ENCODE data around the gene PIEZO2. TPM values are rescaled to one million over a fixed set of nuclear protein-coding genes. Genes with fewer than 3 reads are reported as not detected.

Gene PIEZO2
- total RNA-seq, 1 donor from 2014 or later, result 5.3 TPM

GRCh38 chr18:11119959-11120587 is 29.3 kb downstream of the PIEZO2 start:
- peak; percentile 32 for FAIRE-seq
- H3K4me1 ChIP-seq (ENCODE audit: insufficient read depth, low read length), result no peaks in the 10 kb centered on the region
- H3K27ac ChIP-seq (ENCODE audit: low read depth, low read length), result no peak overlapping the region
- no peak overlapping the region for H2AFZ ChIP-seq (ENCODE audit: low read depth, low read length)
- no peaks in the 10 kb centered on the region for H3K36me3 ChIP-seq (ENCODE audit: insufficient read depth, low read length)
- Mint-ChIP-seq H3K4me3 (ENCODE audit: unreplicated experiment) (no peak overlapping the region), H3K9me3 (ENCODE audit: unreplicated experiment) (no peaks in the 10 kb centered on the region), H3K4me1 (ENCODE audit: low read depth, unreplicated experiment) (peaks cover 5% of the 10 kb centered on the region), H3K27me3 (ENCODE audit: low read depth, unreplicated experiment) (no peaks in the 10 kb centered on the region), H3K27ac (ENCODE audit: unreplicated experiment) (no peak overlapping the region), H3K36me3 (ENCODE audit: low read depth, unreplicated experiment) (no peaks in the 10 kb centered on the region)
- H4K20me1 ChIP-seq (ENCODE audit: insufficient read depth, low read length), result no peaks in the 10 kb centered on the region
- TF ChIP-seq, protein P1, sequence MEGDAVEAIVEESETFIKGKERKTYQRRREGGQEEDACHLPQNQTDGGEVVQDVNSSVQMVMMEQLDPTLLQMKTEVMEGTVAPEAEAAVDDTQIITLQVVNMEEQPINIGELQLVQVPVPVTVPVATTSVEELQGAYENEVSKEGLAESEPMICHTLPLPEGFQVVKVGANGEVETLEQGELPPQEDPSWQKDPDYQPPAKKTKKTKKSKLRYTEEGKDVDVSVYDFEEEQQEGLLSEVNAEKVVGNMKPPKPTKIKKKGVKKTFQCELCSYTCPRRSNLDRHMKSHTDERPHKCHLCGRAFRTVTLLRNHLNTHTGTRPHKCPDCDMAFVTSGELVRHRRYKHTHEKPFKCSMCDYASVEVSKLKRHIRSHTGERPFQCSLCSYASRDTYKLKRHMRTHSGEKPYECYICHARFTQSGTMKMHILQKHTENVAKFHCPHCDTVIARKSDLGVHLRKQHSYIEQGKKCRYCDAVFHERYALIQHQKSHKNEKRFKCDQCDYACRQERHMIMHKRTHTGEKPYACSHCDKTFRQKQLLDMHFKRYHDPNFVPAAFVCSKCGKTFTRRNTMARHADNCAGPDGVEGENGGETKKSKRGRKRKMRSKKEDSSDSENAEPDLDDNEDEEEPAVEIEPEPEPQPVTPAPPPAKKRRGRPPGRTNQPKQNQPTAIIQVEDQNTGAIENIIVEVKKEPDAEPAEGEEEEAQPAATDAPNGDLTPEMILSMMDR (IDR thresholded peaks at IDR 0.05; ENCODE audit: insufficient read depth, low read depth, low read length), result no peak
- no peak for TF ChIP-seq EZH2 (IDR thresholded peaks at IDR 0.05; ENCODE audit: insufficient read depth, low read length)
- H3K27me3 ChIP-seq (ENCODE audit: insufficient read depth, low read length), result no peaks in the 10 kb centered on the region
- no peak overlapping the region for H3K4me2 ChIP-seq (ENCODE audit: low read length)
- H3K4me3 ChIP-seq (ENCODE audit: insufficient read depth, low read depth, low read length), result no peak overlapping the region
- H3K9me3 ChIP-seq (ENCODE audit: insufficient read depth, low read depth, low read length), result no peaks in the 10 kb centered on the region
- no peak overlapping the region for H3K9ac ChIP-seq (ENCODE audit: low read length)
- no peaks in the 10 kb centered on the region for H3K79me2 ChIP-seq (ENCODE audit: insufficient read depth, low read length)
- DNase-seq (ENCODE audit: low read depth), result peak; percentile 31

- no peak for TF ChIP-seq EZH2 (IDR thresholded peaks at IDR 0.05; ENCODE audit: insufficient read depth, low read length)
- TF ChIP-seq, protein P1 (IDR thresholded peaks at IDR 0.05; ENCODE audit: insufficient read depth, low read depth, low read length), result no peak
- DNase-seq (ENCODE audit: low read depth) (peak; percentile 3), FAIRE-seq (no peak)
- no peaks in the 10 kb centered on the region for H3K79me2 ChIP-seq (ENCODE audit: insufficient read depth, low read length)
- H3K9ac ChIP-seq (ENCODE audit: low read length), result no peak overlapping the region
- H2AFZ ChIP-seq (ENCODE audit: low read depth, low read length), result no peak overlapping the region
- no peak overlapping the region for H3K4me3 ChIP-seq (ENCODE audit: insufficient read depth, low read depth, low read length)
- Mint-ChIP-seq H3K27me3 (ENCODE audit: low read depth, unreplicated experiment) (no peaks in the 10 kb centered on the region), H3K27ac (ENCODE audit: unreplicated experiment) (no peak overlapping the region), H3K4me3 (ENCODE audit: unreplicated experiment) (no peak overlapping the region), H3K9me3 (ENCODE audit: unreplicated experiment) (no peaks in the 10 kb centered on the region), H3K36me3 (ENCODE audit: low read depth, unreplicated experiment) (no peaks in the 10 kb centered on the region), H3K4me1 (ENCODE audit: low read depth, unreplicated experiment) (peaks cover 9% of the 10 kb centered on the region)
- H3K27ac ChIP-seq (ENCODE audit: low read depth, low read length), result no peak overlapping the region
- H3K4me2 ChIP-seq (ENCODE audit: low read length), result no peak overlapping the region
- H4K20me1 ChIP-seq (ENCODE audit: insufficient read depth, low read length), result no peaks in the 10 kb centered on the region
- H3K4me1 ChIP-seq (ENCODE audit: insufficient read depth, low read length), result no peaks in the 10 kb centered on the region
- H3K27me3 ChIP-seq (ENCODE audit: insufficient read depth, low read length), result no peaks in the 10 kb centered on the region
- H3K9me3 ChIP-seq (ENCODE audit: insufficient read depth, low read depth, low read length), result no peaks in the 10 kb centered on the region
- H3K36me3 ChIP-seq (ENCODE audit: insufficient read depth, low read length), result no peaks in the 10 kb centered on the region
Observed at GRCh38 chr18:11119550-11119949, 29.8 kb downstream of the PIEZO2 start.

- Histone ChIP-seq H3K27me3 (ENCODE audit: insufficient read depth, low read length) (no peaks in the 10 kb centered on the region), H4K20me1 (ENCODE audit: insufficient read depth, low read length) (no peaks in the 10 kb centered on the region), H3K4me2 (ENCODE audit: low read length) (no peak overlapping the region), H3K27ac (ENCODE audit: low read depth, low read length) (no peak overlapping the region), H3K9me3 (ENCODE audit: insufficient read depth, low read depth, low read length) (no peaks in the 10 kb centered on the region), H3K4me3 (ENCODE audit: insufficient read depth, low read depth, low read length) (no peak overlapping the region), H2AFZ (ENCODE audit: low read depth, low read length) (no peak overlapping the region), H3K4me1 (ENCODE audit: insufficient read depth, low read length) (no peaks in the 10 kb centered on the region), H3K9ac (ENCODE audit: low read length) (no peak overlapping the region), H3K79me2 (ENCODE audit: insufficient read depth, low read length) (no peaks in the 10 kb centered on the region), H3K36me3 (ENCODE audit: insufficient read depth, low read length) (no peaks in the 10 kb centered on the region)
- Mint-ChIP-seq H3K27me3 (ENCODE audit: low read depth, unreplicated experiment) (no peaks in the 10 kb centered on the region), H3K4me1 (ENCODE audit: low read depth, unreplicated experiment) (peaks cover 11% of the 10 kb centered on the region), H3K36me3 (ENCODE audit: low read depth, unreplicated experiment) (no peaks in the 10 kb centered on the region), H3K4me3 (ENCODE audit: unreplicated experiment) (no peak overlapping the region), H3K9me3 (ENCODE audit: unreplicated experiment) (no peaks in the 10 kb centered on the region), H3K27ac (ENCODE audit: unreplicated experiment) (no peak overlapping the region)
- no peak for FAIRE-seq
- no peak for TF ChIP-seq EZH2 (IDR thresholded peaks at IDR 0.05; ENCODE audit: insufficient read depth, low read length)
- TF ChIP-seq, protein P1 (IDR thresholded peaks at IDR 0.05; ENCODE audit: insufficient read depth, low read depth, low read length), result no peak
- DNase-seq (ENCODE audit: low read depth), result no peak
Observed at GRCh38 chr18:11118051-11118766, 31.2 kb downstream of the PIEZO2 start.
